Measurements from ENCODE around the gene GRB10. TPM values are rescaled to one million over a fixed set of nuclear protein-coding genes. Genes with fewer than 3 reads are reported as not detected.
A peak's percentile ranks its signal among the peaks of the same experiment; 100 is the strongest.

The GRB10 gene
- total RNA-seq, 1 experiment from 2014 or later = 47.9 TPM

DNA sequence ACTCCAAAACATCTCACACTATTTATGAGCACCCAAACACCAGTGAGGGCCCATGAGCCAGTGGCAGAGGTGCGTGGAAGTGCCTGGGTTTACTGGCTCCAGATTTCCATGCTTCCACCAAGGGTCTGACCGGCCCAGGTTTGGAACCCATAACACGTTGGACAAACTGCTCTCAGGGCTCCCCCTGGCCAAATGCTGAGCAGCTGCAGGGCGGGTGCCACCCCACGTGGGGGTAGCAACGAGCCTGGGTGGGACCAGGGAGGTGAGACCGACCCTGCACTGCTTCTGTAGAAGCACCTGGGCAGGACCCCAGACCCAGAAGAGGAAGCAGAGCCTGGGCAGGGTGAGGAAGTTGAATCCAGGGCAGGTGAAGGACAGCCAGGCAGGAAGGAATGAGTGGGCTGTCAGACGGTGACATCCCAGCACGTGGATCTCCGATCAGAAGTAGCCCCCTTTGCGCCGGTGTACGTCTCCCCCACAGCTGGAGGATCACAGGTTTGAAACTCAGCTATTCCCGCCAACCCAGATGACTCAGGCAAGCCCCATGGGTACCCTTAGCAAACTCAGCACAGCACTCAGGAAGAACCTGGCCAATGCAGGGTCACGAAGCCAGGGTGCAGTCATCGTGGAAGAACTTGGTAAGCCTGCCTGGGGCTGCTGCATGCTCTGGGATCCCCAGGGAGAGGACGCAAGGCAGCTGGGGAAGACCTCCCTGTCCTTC is 117.1 kb downstream of the GRB10 start:
- intact Hi-C loops (cut with micrococcal nuclease; ENCODE audit: unreplicated experiment) = loop anchor here (2.0 kb wide), 1 partner anchor 135 kb away; no protein-coding TSS in a partner anchor
- 0 out of 2 replicates have a peak, but pooled peaks cover 14% of the 10 kb centered on the region for H3K79me2 ChIP-seq (ENCODE audit: low read depth)

DNA sequence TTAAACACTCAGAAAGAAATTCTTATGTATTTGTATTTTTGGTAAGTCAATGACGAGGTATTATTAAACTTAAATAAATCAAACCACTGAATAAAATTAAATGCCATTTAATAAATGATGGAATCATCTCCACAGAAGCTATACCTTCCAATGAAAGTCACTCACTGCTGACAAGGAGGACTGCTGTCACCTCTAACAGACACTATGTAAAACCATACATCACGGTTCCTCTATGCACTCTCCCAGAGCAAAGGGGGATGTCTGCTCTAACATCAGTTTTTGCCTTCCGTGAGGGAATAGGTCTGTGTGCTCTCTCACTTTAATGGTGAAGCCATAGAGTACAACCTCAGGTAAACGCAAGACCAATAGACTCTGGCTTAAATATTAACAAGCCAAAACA is 117.8 kb downstream of the GRB10 start:
- ChIA-PET POLR2A (ENCODE audit: unreplicated experiment) (no interaction called here), CTCF (no interaction called here)
- Histone ChIP-seq H3K79me2 (ENCODE audit: low read depth) (0 out of 2 replicates have a peak, but pooled peaks cover 14% of the 10 kb centered on the region), H3K9me2 (ENCODE audit: insufficient read depth) (no peaks in the 10 kb centered on the region), H4K20me1 (ENCODE audit: insufficient read depth) (peaks cover 40% of the 10 kb centered on the region), H3K36me3 (ENCODE audit: low read depth) (peaks cover 14% of the 10 kb centered on the region), H3K4me3 (peak overlapping the region; percentile 7; the same call in 1 of the 2 replicates), H3K27ac (peak overlapping the region; percentile 74), H3K27me3 (ENCODE audit: insufficient read depth, low read depth) (no peaks in the 10 kb centered on the region), H3F3A (ENCODE audit: insufficient read depth, low read depth) (peaks cover 25% of the 10 kb centered on the region; the same call in 1 of the 2 replicates), H3K9me3 (ENCODE audit: insufficient read depth, low read depth) (no peaks in the 10 kb centered on the region), H2AFZ (no peak overlapping the region), H3K4me1 (replicated peaks; ENCODE audit: insufficient read depth) (peaks cover 29% of the 10 kb centered on the region), H3K4me2 (peak overlapping the region; percentile 69)
- intact Hi-C loops (cut with micrococcal nuclease; ENCODE audit: unreplicated experiment) = loop anchor here (1.0 to 2.0 kb wide), 2 partner anchors 134 to 298 kb away; no protein-coding TSS in a partner anchor
- no peak for TF ChIP-seq EZH2 (IDR thresholded peaks at IDR 0.05; ENCODE audit: low read depth)
- TF ChIP-seq, protein P1, sequence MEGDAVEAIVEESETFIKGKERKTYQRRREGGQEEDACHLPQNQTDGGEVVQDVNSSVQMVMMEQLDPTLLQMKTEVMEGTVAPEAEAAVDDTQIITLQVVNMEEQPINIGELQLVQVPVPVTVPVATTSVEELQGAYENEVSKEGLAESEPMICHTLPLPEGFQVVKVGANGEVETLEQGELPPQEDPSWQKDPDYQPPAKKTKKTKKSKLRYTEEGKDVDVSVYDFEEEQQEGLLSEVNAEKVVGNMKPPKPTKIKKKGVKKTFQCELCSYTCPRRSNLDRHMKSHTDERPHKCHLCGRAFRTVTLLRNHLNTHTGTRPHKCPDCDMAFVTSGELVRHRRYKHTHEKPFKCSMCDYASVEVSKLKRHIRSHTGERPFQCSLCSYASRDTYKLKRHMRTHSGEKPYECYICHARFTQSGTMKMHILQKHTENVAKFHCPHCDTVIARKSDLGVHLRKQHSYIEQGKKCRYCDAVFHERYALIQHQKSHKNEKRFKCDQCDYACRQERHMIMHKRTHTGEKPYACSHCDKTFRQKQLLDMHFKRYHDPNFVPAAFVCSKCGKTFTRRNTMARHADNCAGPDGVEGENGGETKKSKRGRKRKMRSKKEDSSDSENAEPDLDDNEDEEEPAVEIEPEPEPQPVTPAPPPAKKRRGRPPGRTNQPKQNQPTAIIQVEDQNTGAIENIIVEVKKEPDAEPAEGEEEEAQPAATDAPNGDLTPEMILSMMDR (conservative IDR thresholded peaks at IDR 0.05) = no peak
- DNase-seq = no peak
- no TSS peak for BruUV-seq (replicated peaks)

More for the DNA sequence above, 117.1 kb downstream of the GRB10 start:
- Histone ChIP-seq H3K27me3 (ENCODE audit: insufficient read depth, low read depth) (no peaks in the 10 kb centered on the region), H3K4me1 (replicated peaks; ENCODE audit: insufficient read depth) (peaks cover 29% of the 10 kb centered on the region), H3K9me3 (ENCODE audit: insufficient read depth, low read depth) (no peaks in the 10 kb centered on the region), H3K27ac (peak overlapping the region; percentile 74), H4K20me1 (ENCODE audit: insufficient read depth) (peaks cover 37% of the 10 kb centered on the region), H3F3A (ENCODE audit: insufficient read depth, low read depth) (peaks cover 25% of the 10 kb centered on the region; the same call in 1 of the 2 replicates), H3K36me3 (ENCODE audit: low read depth) (peaks cover 14% of the 10 kb centered on the region), H3K9me2 (ENCODE audit: insufficient read depth) (no peaks in the 10 kb centered on the region), H3K4me3 (peak overlapping the region; percentile 7; the same call in 1 of the 2 replicates), H3K4me2 (peak overlapping the region; percentile 69), H2AFZ (no peak overlapping the region)
- ChIA-PET POLR2A (ENCODE audit: unreplicated experiment) (no interaction called here), CTCF (no interaction called here)
- DNase-seq = no peak
- BruUV-seq (replicated peaks) = no TSS peak
- TF ChIP-seq, protein P1 (conservative IDR thresholded peaks at IDR 0.05) = no peak
- TF ChIP-seq EZH2 (IDR thresholded peaks at IDR 0.05; ENCODE audit: low read depth) = no peak

DNA sequence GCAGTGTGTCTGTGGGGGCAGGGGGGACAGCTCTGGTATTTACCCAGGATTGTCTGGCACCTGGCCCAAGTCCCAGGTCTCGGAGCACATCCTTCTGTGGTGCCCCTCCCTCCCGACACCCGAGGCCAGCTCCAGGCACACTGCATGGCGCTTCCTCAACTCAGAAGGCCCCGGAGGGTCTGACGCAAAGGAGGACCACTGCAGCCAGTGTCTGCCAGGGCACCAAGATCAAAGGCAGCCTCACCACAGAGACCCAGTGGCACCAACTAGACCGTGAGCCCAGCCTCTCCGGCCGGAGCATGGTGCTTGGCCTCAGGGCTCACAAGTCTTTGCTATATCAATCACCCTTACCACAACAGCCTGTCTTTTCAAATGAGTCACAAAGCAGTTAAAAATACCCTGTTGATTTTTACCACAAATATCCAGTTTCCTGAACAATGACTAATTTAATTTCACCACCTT is 118.2 kb downstream of the GRB10 start:
- Histone ChIP-seq H4K20me1 (ENCODE audit: insufficient read depth) (peaks cover 40% of the 10 kb centered on the region), H3F3A (ENCODE audit: insufficient read depth, low read depth) (peaks cover 25% of the 10 kb centered on the region; the same call in 1 of the 2 replicates), H3K27ac (peak overlapping the region; percentile 74), H3K79me2 (ENCODE audit: low read depth) (0 out of 2 replicates have a peak, but pooled peaks cover 14% of the 10 kb centered on the region), H3K27me3 (ENCODE audit: insufficient read depth, low read depth) (no peaks in the 10 kb centered on the region), H3K36me3 (ENCODE audit: low read depth) (peaks cover 14% of the 10 kb centered on the region), H3K9me2 (ENCODE audit: insufficient read depth) (no peaks in the 10 kb centered on the region), H3K4me1 (replicated peaks; ENCODE audit: insufficient read depth) (peaks cover 29% of the 10 kb centered on the region), H2AFZ (no peak overlapping the region), H3K4me3 (peak overlapping the region; percentile 7; the same call in 1 of the 2 replicates), H3K9me3 (ENCODE audit: insufficient read depth, low read depth) (no peaks in the 10 kb centered on the region), H3K4me2 (peak overlapping the region; percentile 69)
- POLR2A ChIA-PET (ENCODE audit: unreplicated experiment) = no interaction called here
- CTCF ChIA-PET = no interaction called here
- no TSS peak for BruUV-seq (replicated peaks)
- DNase-seq = peak; percentile 81 to 98
- intact Hi-C loops (cut with micrococcal nuclease; ENCODE audit: unreplicated experiment) = loop anchor here (1.0 to 2.0 kb wide), 2 partner anchors 134 to 299 kb away; no protein-coding TSS in a partner anchor
- no peak for TF ChIP-seq EZH2 (IDR thresholded peaks at IDR 0.05; ENCODE audit: low read depth)
- TF ChIP-seq, protein P1 (conservative IDR thresholded peaks at IDR 0.05) = no peak
